GM12878 (cell line): ENCODE measurements around the gene ACVR1C. TPM values are rescaled to one million over a fixed set of nuclear protein-coding genes. Genes with fewer than 3 reads are reported as not detected.

Experiments used
- ATAC-seq: fragments of 200-7000 bp; cut with Tn5 transposase; 3 replicates; pipeline ENCODE4 v1.9.1; 2020; ENCODE audit warnings: mild to moderate bottlenecking, moderate library complexity
- BruUV-seq: library from RNA; stranded (reverse); fragments of 400-500 nt; replicated peaks from 2 replicates; lab custom pipeline; 2021; lab: Mats Ljungman, UMichigan
- CTCF ChIA-PET: fragments of 300-600 bp; sonication (Branson Sonifier 250); formaldehyde crosslinking; extraction: SDS; loops from one replicate; lab custom pipeline; 2021; ENCODE audit warnings: inconsistent platforms; lab: Yijun Ruan, JAX
- POLR2A ChIA-PET: fragments of 350-600 bp; formaldehyde crosslinking; extraction: SDS; loops from one replicate; lab custom pipeline; 2021; ENCODE audit warnings: inconsistent platforms; lab: Charles Lee
- RAD21 ChIA-PET: fragments of 300-600 bp; sonication (Branson Sonifier 250); formaldehyde crosslinking; loops from one replicate; lab custom pipeline; 2023; ENCODE audit warnings: antibody characterized with exemption; ENCODE audit not compliant: unreplicated experiment; lab: Charles Lee
- SMC1A ChIA-PET: fragments of 300-600 bp; sonication (Branson Sonifier 250); formaldehyde crosslinking; loops from one replicate; lab custom pipeline; 2023; ENCODE audit not compliant: unreplicated experiment, uncharacterized antibody; lab: Charles Lee
- DNase-seq: peaks from one replicate; pipeline ENCODE4 v3.0.0-alpha.2; 2011; ENCODE audit warnings: low read depth, low spot score
- FAIRE-seq: peaks from 3 replicates; lab custom pipeline; 2011; peaks lifted over from hg19 to GRCh38; lab: Jason Lieb, UNC
- H2AFZ ChIP-seq: 2 replicates; pipeline ENCODE4 v1.6.0; 2011; ENCODE audit warnings: low read depth, low read length, control low read depth; ENCODE audit not compliant: control insufficient read depth
- H3K27ac ChIP-seq: 2 replicates; pipeline ENCODE4 v1.5.1; 2011; ENCODE audit warnings: control low read depth; ENCODE audit not compliant: control insufficient read depth, insufficient read depth
- H3K27me3 ChIP-seq, 2 experiments: replicated peaks in 1 of 2; 2 replicates each; pipeline versions ENCODE4 v1.6.0 to v1.6.1; 2011; ENCODE audit warnings: low read length in 1 of 2; ENCODE audit not compliant: control insufficient read depth in 2 of 2, insufficient read depth in 2 of 2
- H3K36me3 ChIP-seq, 2 experiments: 2 replicates each; pipeline ENCODE4 v1.5.1; 2011; ENCODE audit warnings: low read length in 1 of 2; ENCODE audit not compliant: control insufficient read depth in 2 of 2, insufficient read depth in 2 of 2
- H3K4me1 ChIP-seq: 2 replicates; pipeline ENCODE4 v1.6.1; 2011; ENCODE audit warnings: mild to moderate bottlenecking, low read length, moderate library complexity, mixed read lengths; ENCODE audit not compliant: control insufficient read depth, insufficient read depth
- H3K4me2 ChIP-seq: 2 replicates; pipeline ENCODE4 v1.6.0; 2011; ENCODE audit warnings: control low read depth; ENCODE audit not compliant: control insufficient read depth, insufficient read depth
- H3K4me3 ChIP-seq: fragments of 200-600 bp; sonication (generic); 2 replicates; pipeline ENCODE4 v1.5.1; 2016
- H3K79me2 ChIP-seq: 2 replicates; pipeline ENCODE4 v1.6.0; 2011; ENCODE audit warnings: low read length; ENCODE audit not compliant: control insufficient read depth, insufficient read depth
- H3K9ac ChIP-seq: 2 replicates; pipeline ENCODE4 v1.8.0; 2011; ENCODE audit warnings: low read length, control low read depth, mixed read lengths; ENCODE audit not compliant: control insufficient read depth, insufficient read depth
- H3K9me3 ChIP-seq: replicated peaks from 3 replicates; pipeline ENCODE4 v1.5.1; 2011; ENCODE audit warnings: mild to moderate bottlenecking, low read length; ENCODE audit not compliant: control insufficient read depth, insufficient read depth
- H4K20me1 ChIP-seq: 2 replicates; pipeline ENCODE4 v1.6.0; 2011; ENCODE audit not compliant: control insufficient read depth, insufficient read depth
- E4F1 ChIP-seq: fragments of 450-650 bp; IDR thresholded peaks from 2 replicates; pipeline ENCODE4 v1.6.1; 2018; ENCODE audit warnings: borderline replicate concordance, mild to moderate bottlenecking; ENCODE audit not compliant: partially characterized antibody
- EZH2 ChIP-seq: IDR thresholded peaks from 2 replicates; pipeline ENCODE4 v1.6.1; 2012; ENCODE audit warnings: low read depth, mild to moderate bottlenecking, control low read depth, inconsistent platforms, low read length, borderline replicate concordance; ENCODE audit not compliant: control insufficient read depth
- HSF1 ChIP-seq: fragments of 150-350 bp; IDR thresholded peaks from 2 replicates; pipeline ENCODE4 v1.6.1; 2014; ENCODE audit warnings: mild to moderate bottlenecking, low read depth, low read length
- IRF5 ChIP-seq: fragments of 450-650 bp; IDR thresholded peaks from 2 replicates; pipeline ENCODE4 v1.6.1; 2017; ENCODE audit warnings: borderline replicate concordance
- LARP7 ChIP-seq: fragments of 450-650 bp; IDR thresholded peaks from 2 replicates; pipeline ENCODE4 v1.6.1; 2017; ENCODE audit warnings: mild to moderate bottlenecking
- NRF1 ChIP-seq: conservative IDR thresholded peaks from 2 replicates; pipeline ENCODE4 v1.6.1; 2011; ENCODE audit warnings: mild to moderate bottlenecking, low read depth, low read length, improper control_type of control experiment
- SIN3A ChIP-seq: IDR thresholded peaks from 2 replicates; pipeline ENCODE4 v1.6.1; 2012; ENCODE audit warnings: low read depth, low read length, improper control_type of control experiment
- SKIL ChIP-seq: fragments of 450-650 bp; IDR thresholded peaks from 2 replicates; pipeline ENCODE4 v1.6.1; 2017; ENCODE audit warnings: mild to moderate bottlenecking, low read depth, inconsistent platforms; ENCODE audit not compliant: poor library complexity, severe bottlenecking
- SREBF1 ChIP-seq: IDR thresholded peaks from 2 replicates; pipeline ENCODE4 v1.6.1; 2012; ENCODE audit warnings: mild to moderate bottlenecking, low read length
- SRF ChIP-seq, 2 experiments: IDR thresholded peaks; 2 replicates each; pipeline ENCODE4 v1.6.1; 2011; ENCODE audit warnings: low read depth in 2 of 2, low read length in 2 of 2, mild to moderate bottlenecking in 1 of 2, moderate library complexity in 1 of 2
- TCF3 ChIP-seq: IDR thresholded peaks from 2 replicates; pipeline ENCODE4 v1.6.1; 2012; ENCODE audit warnings: low read depth, mild to moderate bottlenecking, low read length, borderline replicate concordance; ENCODE audit not compliant: insufficient read depth
- TCF7 ChIP-seq: IDR thresholded peaks from 2 replicates; pipeline ENCODE4 v1.6.1; 2014; ENCODE audit warnings: antibody characterized with exemption, borderline replicate concordance
- ZNF274 ChIP-seq: IDR thresholded peaks from one replicate; pipeline ENCODE4 v1.8.0; 2011; ENCODE audit not compliant: insufficient read length, insufficient read depth
- WGBS: methylation state at CpG from one replicate; pipeline ENCODE4 v1.1.6; 2016; ENCODE audit warnings: low lambda C conversion rate; ENCODE audit not compliant: insufficient replicate concordance, insufficient coverage; ENCODE audit errors: missing lambda C conversion rate; 5-methylcytosine and 5-hydroxymethylcytosine counted together
- in situ Hi-C: fragments of 300-500 bp; cut with MboI; formaldehyde crosslinking; loops from 9 replicates; pipeline ENCODE4 v1.14.3; 2018; ENCODE audit warnings: mixed read lengths
- intact Hi-C: fragments of 100-400 bp; cut with micrococcal nuclease; formaldehyde crosslinking; loops from one replicate; pipeline ENCODE4 v1.14.2; 2022; ENCODE audit not compliant: unreplicated experiment
- polyA plus RNA-seq, 11 experiments: library from polyadenylated mRNA; depleted of rRNA in 4 of 11; unstranded in 6 of 11; stranded (reverse) in 5 of 11; fragments of >200 nt; fragmentation: Nextera tagmentation in 4 of 11; fragmentation: Illumina TruSeq in 1 of 11; extraction: Ambion mirVana in 4 of 11; extraction: Trizol in 1 of 11; gene quantifications; 1 replicate in 1 of 11; 2 replicates in 10 of 11; pipeline versions ENCODE4 v1.2.1 to v1.2.3, GENCODE V29; 2011 to 2016; ENCODE audit warnings: inconsistent platforms in 2 of 11, missing spikeins in 2 of 11, low read depth in 1 of 11
- total RNA-seq, 4 experiments: library from RNA; depleted of rRNA in 3 of 4; stranded (reverse); fragments of >200 nt in 3 of 4; fragmentation: Illumina TruSeq in 1 of 4; extraction: Trizol in 1 of 4; gene quantifications; 2 replicates each; pipeline versions ENCODE4 v1.2.1 to v1.2.3, GENCODE V29; 2013 to 2021

ACVR1C gene
- total and polyA plus RNA-seq, 10 of the 15 experiments (the other 5 are each of a cell fraction or from before 2014, with no cell fraction given): not detected

- Histone ChIP-seq H3K9me3 (no peaks in the 10 kb centered on the region), H3K36me3 (no peaks in the 10 kb centered on the region), H3K79me2 (no peaks in the 10 kb centered on the region), H3K4me3 (no peak overlapping the region), H4K20me1 (no peaks in the 10 kb centered on the region), H3K27ac (no peak overlapping the region), H2AFZ (no peak overlapping the region), H3K4me2 (no peak overlapping the region), H3K4me1 (no peaks in the 10 kb centered on the region), H3K27me3 (no peaks in the 10 kb centered on the region), H3K9ac (no peak overlapping the region)
- DNase-seq: no peak
- in situ Hi-C loops (no loop called here), intact Hi-C loops (no loop called here)
- ChIA-PET SMC1A (interaction anchor here (0.6 kb wide), 1 partner anchor 67 kb away, joined by 3 read pairs; no protein-coding TSS in a partner anchor), POLR2A (no interaction called here), CTCF (interaction anchor here (0.6 to 1.6 kb wide), 5 partner anchors 14 to 641 kb away, joined by 3 to 6 read pairs (median 3); no protein-coding TSS in a partner anchor), RAD21 (interaction anchor here (1.0 kb wide), 1 partner anchor 67 kb away, joined by 3 read pairs; no protein-coding TSS in a partner anchor)
- FAIRE-seq: no peak
- ATAC-seq: no peak
- TF ChIP-seq SKIL (no peak), HSF1 (no peak), NRF1 (no peak), SREBF1 (no peak), ZNF274 (no peak), SRF (IDR thresholded peaks at IDR 0.05; ENCODE audit: low read depth in 2 of 2, low read length in 2 of 2) (no peak), SIN3A (no peak), TCF7 (no peak), EZH2 (no peak), IRF5 (no peak), LARP7 (no peak), TCF3 (no peak), E4F1 (no peak)
- 33% methylated on average over 3 of the region's 3 CpGs for WGBS
- BruUV-seq: no TSS peak
Measured at GRCh38 chr2:157559061-157559460, 69.6 kb downstream of the ACVR1C start.
